GM08714 (cell line): Measurements from ENCODE around the gene ZNF445.
"Not testable (repeated sequence)": the region's sequence is repeated elsewhere in the genome, so short reads cannot be mapped to it uniquely, and the experiment has no call there.

Experiments used
- H3K4me3 ChIP-seq: fragments of 200-500 bp; sonication (Bioruptor generic); 2 replicates; pipeline ENCODE4 v1.5.1; 2014; ENCODE audit warnings: mild to moderate bottlenecking, low read length, inconsistent platforms
- ZNF274 ChIP-seq: IDR thresholded peaks from 2 replicates; pipeline ENCODE4 v1.6.1; 2012; ENCODE audit warnings: mild to moderate bottlenecking, low read depth, low read length

ZNF445 gene

DNA sequence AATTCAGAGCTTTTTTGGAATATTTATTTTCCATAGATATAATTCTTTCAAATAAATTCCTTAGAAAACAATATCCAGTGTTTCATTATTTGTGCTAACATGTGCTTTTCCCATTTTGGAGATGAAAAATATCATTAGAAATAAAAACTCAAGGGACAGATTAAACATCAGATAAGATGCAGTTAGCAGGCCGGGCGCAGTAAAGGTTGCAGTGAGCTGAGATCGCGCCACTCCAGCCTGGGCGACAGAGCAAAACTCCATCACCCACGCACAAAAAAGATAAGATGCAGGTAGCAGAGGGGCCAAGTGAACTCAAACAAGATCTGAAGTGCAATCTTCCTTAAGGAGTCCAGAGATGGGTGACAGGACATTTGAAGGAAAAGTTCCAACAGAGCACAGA is 48.0 kb downstream of the ZNF445 start:
- TF ChIP-seq ZNF274, result no peak
- no peak overlapping the region for H3K4me3 ChIP-seq

DNA sequence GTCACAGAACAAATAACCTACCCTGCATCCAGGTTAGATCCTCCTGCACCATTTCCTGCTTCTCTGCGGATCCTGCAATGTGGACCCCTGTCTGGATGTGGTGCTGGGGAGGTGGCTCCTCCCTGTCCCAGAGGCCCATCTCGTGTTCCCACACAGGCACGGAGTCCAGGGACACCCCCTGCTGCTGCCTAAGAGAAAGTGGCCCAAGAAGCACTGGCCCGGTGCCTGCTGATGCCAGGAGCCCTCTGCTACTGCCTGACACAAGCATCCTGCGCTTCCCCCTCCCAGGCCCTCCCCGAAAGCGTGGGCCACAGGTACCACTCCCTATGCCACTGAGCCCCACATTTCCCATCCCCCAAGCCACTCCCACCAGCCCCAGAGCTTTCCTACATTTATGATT is 48.6 kb downstream of the ZNF445 start:
- no peak overlapping the region for H3K4me3 ChIP-seq
- no peak for TF ChIP-seq ZNF274

- TF ChIP-seq ZNF274, result no peak
- no peak overlapping the region for H3K4me3 ChIP-seq
Measured at GRCh38 chr3:44427683-44428082, 49.8 kb downstream of the ZNF445 start.

GRCh38 chr3:44424758-44425157 is 52.7 kb downstream of the ZNF445 start:
- H3K4me3 ChIP-seq, result no peak overlapping the region
- no peak for TF ChIP-seq ZNF274

- TF ChIP-seq ZNF274, result no peak
- no peak overlapping the region for H3K4me3 ChIP-seq
Measured at GRCh38 chr3:44421280-44421679, 56.2 kb downstream of the ZNF445 start.

DNA sequence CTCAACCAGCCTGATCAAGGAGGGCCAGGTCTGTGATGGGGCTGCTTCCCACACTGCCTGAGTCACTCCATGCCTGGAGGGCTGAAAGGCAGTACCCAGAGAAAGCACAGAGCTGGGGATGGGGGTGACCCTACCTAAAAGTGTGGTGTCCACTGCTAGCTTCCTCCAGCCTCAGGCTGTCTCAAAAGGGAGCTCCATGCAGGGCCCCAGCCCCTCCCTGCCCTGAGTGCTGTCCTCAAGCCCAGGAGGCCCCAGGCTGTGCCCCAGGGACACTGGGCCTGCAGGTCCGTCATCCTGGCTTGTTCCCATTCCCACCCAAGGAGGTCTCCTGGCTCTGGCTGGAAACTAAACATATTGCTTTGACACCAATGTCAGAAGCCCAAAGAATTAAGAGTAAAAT is 56.8 kb downstream of the ZNF445 start:
- no peak overlapping the region for H3K4me3 ChIP-seq
- no peak for TF ChIP-seq ZNF274

DNA sequence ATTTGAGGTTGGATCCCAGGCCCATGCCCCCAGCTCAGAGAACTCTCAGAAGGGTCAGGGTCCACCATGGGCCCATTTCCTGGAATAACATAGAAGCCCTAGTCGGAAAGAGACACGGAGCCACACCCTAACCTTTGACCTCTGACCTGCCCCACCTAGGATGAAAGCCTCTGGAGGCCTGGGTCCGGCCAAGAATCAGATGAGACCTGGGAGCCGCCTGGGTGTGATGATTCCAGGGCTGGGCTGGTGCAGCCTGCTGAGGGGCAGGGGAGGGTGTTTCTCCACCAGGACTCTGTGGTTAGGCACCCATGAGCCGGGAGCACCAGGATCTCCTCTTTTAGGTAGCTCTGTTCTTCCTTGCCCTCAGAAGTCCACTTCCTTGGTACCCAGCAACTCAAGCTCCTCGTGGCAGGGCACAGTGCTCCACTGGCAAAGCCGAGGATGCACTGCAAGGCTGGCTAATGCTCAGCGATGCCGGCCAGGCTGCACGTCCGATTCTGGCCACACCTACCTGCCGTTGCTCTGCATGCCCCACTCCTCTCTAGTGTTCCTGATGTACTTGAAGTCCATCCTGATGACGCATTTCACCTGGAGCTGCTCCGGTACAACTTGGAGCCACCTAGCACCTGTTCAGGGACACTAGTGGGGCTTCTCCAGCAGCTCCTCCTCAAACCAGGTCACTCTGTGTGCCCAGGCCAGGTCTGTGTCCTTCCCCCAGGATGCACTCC is 57.4 kb downstream of the ZNF445 start:
- TF ChIP-seq ZNF274, result no peak
- no peak overlapping the region for H3K4me3 ChIP-seq

DNA sequence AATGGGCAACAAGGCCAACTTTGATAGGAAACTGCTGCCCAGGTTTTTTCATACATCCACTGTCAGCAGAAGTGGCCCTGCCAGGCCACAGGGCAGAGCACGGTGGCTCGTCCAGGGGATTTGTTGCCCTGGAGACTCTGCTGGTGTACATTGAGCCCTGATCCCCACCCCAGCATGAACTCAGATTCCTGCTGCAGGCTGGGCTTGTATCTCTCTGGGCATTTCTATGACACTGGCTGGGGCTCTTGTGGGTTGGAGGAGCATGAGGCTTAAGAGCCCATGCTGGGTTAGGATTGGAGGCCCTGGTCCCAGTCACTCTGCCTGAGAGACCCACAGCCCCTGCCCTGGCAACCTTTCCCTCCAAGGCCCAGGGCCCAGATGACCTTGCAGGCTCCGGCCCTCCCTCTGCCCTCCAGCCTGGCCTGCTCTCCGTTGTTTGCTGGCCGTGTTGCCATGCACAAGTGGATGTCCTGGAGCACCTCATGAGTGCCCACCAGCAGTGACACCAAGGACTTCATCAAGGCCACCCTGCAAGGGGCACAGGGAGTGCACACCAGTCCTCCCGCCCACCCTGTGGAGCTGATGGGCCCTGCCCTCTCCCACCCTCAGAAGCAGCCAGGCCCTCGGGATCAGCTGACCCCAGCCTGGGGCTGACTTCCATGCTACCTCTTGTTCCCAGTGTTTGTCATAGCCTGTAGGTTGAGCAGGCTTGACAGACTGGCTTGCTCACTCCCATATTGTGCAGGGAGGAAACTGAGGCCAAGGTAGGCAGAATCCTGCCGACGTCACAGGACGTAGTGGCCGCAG is 58.2 kb downstream of the ZNF445 start:
- TF ChIP-seq ZNF274, result no peak
- no peak overlapping the region for H3K4me3 ChIP-seq

- no peak for TF ChIP-seq ZNF274
- H3K4me3 ChIP-seq, result no peak overlapping the region
Measured at GRCh38 chr3:44418549-44418948, 58.9 kb downstream of the ZNF445 start.

- H3K4me3 ChIP-seq, result not testable (repeated sequence)
Measured at GRCh38 chr3:44418118-44418517, 59.4 kb downstream of the ZNF445 start.

- no peak for TF ChIP-seq ZNF274
- H3K4me3 ChIP-seq, result no peak overlapping the region
Measured at GRCh38 chr3:44416031-44417030, 61.1 kb downstream of the ZNF445 start.

DNA sequence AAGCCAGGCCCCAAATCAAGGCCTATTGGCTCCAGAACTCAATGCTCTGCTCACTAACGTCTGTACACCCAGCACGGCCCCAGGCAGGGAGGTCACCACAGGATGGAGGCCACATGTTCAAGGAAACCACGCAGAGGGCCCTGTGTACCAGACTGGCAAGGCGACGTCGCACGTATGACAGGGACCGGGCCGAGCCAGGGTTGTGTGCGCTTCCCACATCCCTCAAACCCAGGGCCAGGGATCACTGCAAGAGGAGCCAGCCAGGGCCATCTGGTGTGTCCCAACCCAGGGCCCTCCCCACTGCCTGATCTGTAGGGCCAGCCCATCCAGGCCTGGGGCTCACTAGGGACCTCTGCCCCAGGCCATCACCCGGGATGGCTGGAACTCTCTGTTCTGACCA is 62.0 kb downstream of the ZNF445 start:
- no peak for TF ChIP-seq ZNF274

DNA sequence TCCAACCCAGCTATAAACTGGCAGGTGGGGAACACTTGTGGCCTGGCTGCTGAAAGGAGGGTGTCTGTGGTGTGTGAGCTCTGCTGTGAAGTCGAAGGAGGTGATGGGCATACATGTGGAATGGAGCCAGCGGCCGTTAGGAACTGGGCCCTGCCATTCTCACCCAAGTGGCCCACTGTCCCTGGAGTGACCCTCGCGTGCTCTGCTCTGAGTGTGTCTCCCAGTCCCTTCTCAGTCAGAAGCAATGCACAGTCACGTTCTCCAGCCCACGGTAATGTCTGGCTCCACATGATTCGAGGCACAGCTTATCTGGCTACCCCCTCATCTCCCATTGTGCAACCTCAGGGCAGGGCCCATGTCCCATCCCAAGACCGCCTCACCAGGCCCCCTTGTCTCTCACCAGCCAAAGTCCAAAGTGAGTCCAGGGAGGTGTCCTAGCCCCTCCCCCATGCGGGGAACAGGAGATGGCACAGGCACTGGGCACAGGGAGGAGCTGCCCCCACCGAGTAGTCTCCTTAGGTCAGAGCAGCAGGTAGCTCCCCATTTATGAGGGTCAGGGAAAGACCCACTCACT is 62.9 kb downstream of the ZNF445 start:
- H3K4me3 ChIP-seq, result no peak overlapping the region
- no peak for TF ChIP-seq ZNF274

More for the DNA sequence above, 62.0 kb downstream of the ZNF445 start:
- no peak overlapping the region for H3K4me3 ChIP-seq

- H3K4me3 ChIP-seq, result no peak overlapping the region
- no peak for TF ChIP-seq ZNF274
Measured at GRCh38 chr3:44412365-44412764, 65.1 kb downstream of the ZNF445 start.
